Activated T-cell treated with anti-CD3 and anti-CD28 coated beads, Interleukin-2, amount 50 U/mL, for 4 hours (primary cell): ENCODE measurements around the gene SORCS2. TPM values are rescaled to one million over a fixed set of nuclear protein-coding genes. Genes with fewer than 3 reads are reported as not detected.

Experiments
- ATAC-seq, 2 donors: fragments of 200-7000 bp; cut with Tn5 transposase; one replicate each; pipeline ENCODE4 v1.10.0; 2021
- DNase-seq: peaks from one replicate; pipeline ENCODE4 v3.0.0-alpha.2; 2020
- H3K27me3 Mint-ChIP-seq: one replicate; pipeline ENCODE4 v1.8.0; 2021; ENCODE audit warnings: low read depth, mixed read lengths
- H3K36me3 Mint-ChIP-seq: one replicate; pipeline ENCODE4 v1.8.0; 2022; ENCODE audit warnings: mixed read lengths; ENCODE audit not compliant: insufficient read depth
- H3K4me1 Mint-ChIP-seq: one replicate; pipeline ENCODE4 v1.8.0; 2021; ENCODE audit warnings: low read depth, mixed read lengths
- H3K4me3 Mint-ChIP-seq: one replicate; pipeline ENCODE4 v1.8.0; 2021; ENCODE audit warnings: mild to moderate bottlenecking, moderate library complexity, mixed read lengths
- H3K9me3 Mint-ChIP-seq: one replicate; pipeline ENCODE4 v1.8.0; 2021; ENCODE audit warnings: mixed read lengths
- total RNA-seq, 3 donors: library from RNA; stranded (reverse); gene quantifications; one replicate each; pipeline ENCODE4 v1.2.1, GENCODE V29; 2021

The SORCS2 gene
- total RNA-seq, 3 donors from 2014 or later: 0.18 to 0.43 TPM; not detected in 1

- Mint-ChIP-seq H3K36me3 (no peaks in the 10 kb centered on the region), H3K4me1 (no peaks in the 10 kb centered on the region), H3K27me3 (peaks cover 14% of the 10 kb centered on the region), H3K9me3 (no peaks in the 10 kb centered on the region), H3K4me3 (no peak overlapping the region)
- DNase-seq: no peak
- ATAC-seq: no peak
Measured at GRCh38 chr4:7462509-7462971, 270.2 kb downstream of the SORCS2 start.

DNA sequence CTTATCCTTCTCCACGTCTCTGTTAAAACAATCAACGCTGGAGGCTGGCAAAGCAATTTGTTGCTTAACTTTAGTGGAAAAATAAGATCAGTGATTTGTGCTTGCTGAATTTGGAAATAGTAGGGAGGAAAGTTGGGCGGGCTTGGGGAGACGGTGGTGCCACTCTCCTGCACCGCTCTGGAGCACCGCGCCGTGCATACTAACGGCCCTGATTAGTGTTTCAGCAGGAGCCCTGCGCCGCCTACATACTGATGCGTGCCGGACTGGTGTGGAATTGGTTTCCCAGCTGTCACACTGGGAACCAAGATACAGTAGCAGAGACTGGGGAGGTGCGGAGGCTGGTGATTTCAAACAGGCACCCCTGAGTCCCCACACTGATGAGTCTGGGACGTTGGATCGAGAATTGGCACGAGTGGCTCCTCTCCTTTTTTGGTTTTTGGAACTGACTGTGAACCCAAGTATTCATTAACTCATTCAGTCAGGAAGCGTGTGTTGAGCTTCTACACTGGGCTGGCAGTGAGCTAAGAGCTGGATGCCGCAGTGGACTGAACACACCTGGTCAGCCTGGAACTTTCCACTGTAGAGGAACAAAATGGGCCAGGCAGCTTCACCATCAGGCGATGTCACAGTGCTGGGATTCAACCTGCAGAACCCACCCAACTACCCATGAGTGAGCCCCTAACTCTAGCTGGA is 271.4 kb downstream of the SORCS2 start:
- Mint-ChIP-seq H3K36me3 (no peaks in the 10 kb centered on the region), H3K27me3 (peaks cover 9% of the 10 kb centered on the region), H3K4me3 (no peak overlapping the region), H3K4me1 (no peaks in the 10 kb centered on the region), H3K9me3 (no peaks in the 10 kb centered on the region)
- ATAC-seq (no peak), DNase-seq (no peak)

- DNase-seq: no peak
- Mint-ChIP-seq H3K4me1 (no peaks in the 10 kb centered on the region), H3K9me3 (no peaks in the 10 kb centered on the region), H3K4me3 (no peak overlapping the region), H3K27me3 (peaks cover 9% of the 10 kb centered on the region), H3K36me3 (no peaks in the 10 kb centered on the region)
- no peak for ATAC-seq
Measured at GRCh38 chr4:7464259-7464655, 271.9 kb downstream of the SORCS2 start.

DNA sequence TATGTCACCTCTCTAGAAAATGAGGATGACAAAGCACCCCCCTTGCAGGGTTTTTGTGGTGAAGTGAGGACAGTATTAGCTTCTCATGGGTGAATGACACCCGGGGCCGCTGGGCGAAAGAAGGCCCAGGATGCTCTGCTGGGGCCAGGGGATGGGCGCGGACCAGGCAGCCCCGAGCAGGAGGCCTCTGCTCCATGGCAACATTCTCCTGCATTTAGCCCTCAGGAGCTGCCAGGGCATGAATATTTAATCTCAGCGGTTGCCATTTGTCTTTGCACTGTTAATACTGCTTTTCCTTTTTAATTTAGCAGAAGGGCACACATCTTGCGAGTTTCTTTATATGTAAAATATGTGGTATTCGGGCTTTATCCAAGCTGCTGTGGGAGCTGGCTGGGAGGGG is 272.7 kb downstream of the SORCS2 start:
- Mint-ChIP-seq H3K36me3 (no peaks in the 10 kb centered on the region), H3K4me1 (no peaks in the 10 kb centered on the region), H3K4me3 (no peak overlapping the region), H3K9me3 (no peaks in the 10 kb centered on the region), H3K27me3 (peaks cover 9% of the 10 kb centered on the region)
- ATAC-seq (no peak), DNase-seq (no peak)

DNA sequence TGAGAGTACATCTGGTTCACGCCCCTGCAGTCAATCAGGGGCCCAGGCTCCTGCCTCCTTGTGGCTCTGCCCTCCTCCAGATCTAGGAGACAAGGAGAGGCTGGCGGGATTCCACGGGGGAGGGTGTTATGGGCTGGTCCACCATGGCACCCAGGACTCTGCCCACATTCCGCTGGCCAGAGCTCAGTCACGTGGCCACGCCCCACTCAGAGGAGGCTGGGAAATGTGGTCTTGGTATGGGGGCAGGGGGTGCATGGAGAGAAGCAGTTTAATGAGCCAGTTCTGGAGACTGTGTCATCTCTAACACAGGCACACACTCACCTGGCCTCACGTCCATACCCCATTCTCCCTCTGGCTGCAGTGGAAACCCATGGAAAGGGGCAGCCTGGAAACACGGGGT is 273.9 kb downstream of the SORCS2 start:
- Mint-ChIP-seq H3K36me3 (no peaks in the 10 kb centered on the region), H3K4me1 (no peaks in the 10 kb centered on the region), H3K27me3 (peaks cover 6% of the 10 kb centered on the region), H3K9me3 (no peaks in the 10 kb centered on the region), H3K4me3 (no peak overlapping the region)
- ATAC-seq (no peak), DNase-seq (no peak)

GRCh38 chr4:7466904-7467303 is 274.6 kb downstream of the SORCS2 start:
- DNase-seq (no peak), ATAC-seq (no peak)
- H3K9me3 Mint-ChIP-seq: no peaks in the 10 kb centered on the region
- peaks cover 3% of the 10 kb centered on the region for H3K27me3 Mint-ChIP-seq
- no peaks in the 10 kb centered on the region for H3K36me3 Mint-ChIP-seq
- H3K4me1 Mint-ChIP-seq: no peaks in the 10 kb centered on the region
- H3K4me3 Mint-ChIP-seq: no peak overlapping the region

DNA sequence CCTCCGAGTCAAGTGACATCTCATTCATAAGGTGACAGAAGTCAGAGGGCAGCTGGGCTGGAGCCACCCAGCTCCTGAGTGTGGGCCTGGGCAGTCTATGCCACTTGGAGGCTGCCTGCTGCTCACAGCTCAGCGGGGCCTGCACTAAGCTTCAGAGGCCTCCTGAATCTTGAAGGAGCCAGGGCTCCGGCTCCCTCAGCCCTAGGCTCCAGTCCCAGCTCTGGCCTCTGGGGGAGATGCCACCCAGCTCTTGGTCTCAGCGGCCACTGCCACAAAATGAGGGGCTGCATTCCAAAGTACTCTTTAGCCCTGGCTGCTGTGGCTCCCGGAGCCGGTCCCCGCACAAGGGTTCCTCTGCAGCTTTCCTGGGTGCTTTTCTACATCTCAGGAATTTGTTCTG is 275.1 kb downstream of the SORCS2 start:
- no peaks in the 10 kb centered on the region for H3K36me3 Mint-ChIP-seq
- no peak overlapping the region for H3K4me3 Mint-ChIP-seq
- ATAC-seq (no peak), DNase-seq (no peak)
- H3K9me3 Mint-ChIP-seq: no peaks in the 10 kb centered on the region
- no peaks in the 10 kb centered on the region for H3K4me1 Mint-ChIP-seq
- H3K27me3 Mint-ChIP-seq: peaks cover 7% of the 10 kb centered on the region

- H3K27me3 Mint-ChIP-seq: peaks cover 7% of the 10 kb centered on the region
Measured at GRCh38 chr4:7469023-7469422, 276.7 kb downstream of the SORCS2 start.

GRCh38 chr4:7470111-7470510 is 277.8 kb downstream of the SORCS2 start:
- no peak overlapping the region for H3K4me3 Mint-ChIP-seq
- H3K9me3 Mint-ChIP-seq: no peaks in the 10 kb centered on the region
- peaks cover 7% of the 10 kb centered on the region for H3K27me3 Mint-ChIP-seq
- H3K36me3 Mint-ChIP-seq: no peaks in the 10 kb centered on the region
- no peak for ATAC-seq
- H3K4me1 Mint-ChIP-seq: no peaks in the 10 kb centered on the region
- no peak for DNase-seq

More at GRCh38 chr4:7469023-7469422, 276.7 kb downstream of the SORCS2 start:
- Mint-ChIP-seq H3K4me3 (no peak overlapping the region), H3K9me3 (no peaks in the 10 kb centered on the region), H3K4me1 (no peaks in the 10 kb centered on the region), H3K36me3 (no peaks in the 10 kb centered on the region)
- no peak for DNase-seq
- no peak for ATAC-seq

DNA sequence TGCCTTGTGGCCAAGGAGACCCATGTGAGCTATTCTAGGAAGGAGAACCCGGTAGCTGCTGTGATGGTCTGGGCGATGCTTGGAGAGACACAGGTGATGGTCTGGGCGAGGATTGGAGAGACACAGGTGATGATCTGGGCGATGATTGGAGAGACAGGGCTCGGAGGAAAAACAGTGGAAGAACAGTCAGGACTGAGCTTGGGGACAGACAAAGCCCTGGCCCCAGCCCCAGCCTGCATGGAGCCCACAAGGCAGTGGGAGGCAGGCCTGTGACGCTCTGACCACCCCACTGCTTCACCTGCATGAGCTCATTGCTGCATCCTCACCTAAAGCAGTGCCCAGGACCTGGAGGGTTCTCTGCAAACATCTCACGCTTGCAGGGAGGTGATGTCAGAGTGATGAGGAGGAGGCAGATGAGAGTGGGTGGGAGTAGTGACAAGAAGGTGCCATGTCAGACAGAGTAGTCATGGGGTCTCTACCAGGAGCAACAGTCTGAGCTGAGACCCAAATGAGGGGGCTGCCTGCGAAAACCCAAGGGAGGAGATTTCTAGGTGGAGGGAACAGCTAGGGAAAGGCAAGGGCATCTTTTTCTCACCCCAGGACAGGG is 278.3 kb downstream of the SORCS2 start:
- no peak for DNase-seq
- Mint-ChIP-seq H3K36me3 (no peaks in the 10 kb centered on the region), H3K27me3 (peaks cover 7% of the 10 kb centered on the region), H3K4me1 (no peaks in the 10 kb centered on the region), H3K4me3 (no peak overlapping the region), H3K9me3 (no peaks in the 10 kb centered on the region)
- ATAC-seq: no peak

GRCh38 chr4:7472442-7473013 is 280.2 kb downstream of the SORCS2 start:
- ATAC-seq (no peak), DNase-seq (no peak)
- H3K27me3 Mint-ChIP-seq: peaks cover 7% of the 10 kb centered on the region
- H3K9me3 Mint-ChIP-seq: no peaks in the 10 kb centered on the region
- H3K4me1 Mint-ChIP-seq: no peaks in the 10 kb centered on the region
- H3K4me3 Mint-ChIP-seq: no peak overlapping the region
- H3K36me3 Mint-ChIP-seq: no peaks in the 10 kb centered on the region

DNA sequence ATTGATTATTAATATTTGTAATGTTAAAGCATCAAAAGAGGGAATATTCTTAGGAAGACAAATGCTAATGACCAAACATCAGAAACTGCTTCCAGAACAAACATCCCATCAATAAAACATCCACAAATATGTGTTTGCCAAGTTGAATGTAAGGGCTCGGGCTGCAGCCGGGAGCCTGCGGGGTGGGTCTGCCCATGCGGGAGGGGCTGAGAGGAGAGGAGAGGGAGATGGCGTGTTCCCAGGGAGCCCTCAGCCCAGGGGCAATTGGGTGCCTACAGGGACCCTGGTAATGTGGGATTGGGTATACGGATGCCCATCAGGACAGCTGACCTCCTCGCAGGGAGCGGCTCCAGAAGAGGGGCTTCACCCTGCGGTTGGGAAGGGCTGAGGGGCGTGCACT is 280.7 kb downstream of the SORCS2 start:
- peaks cover 7% of the 10 kb centered on the region for H3K27me3 Mint-ChIP-seq
- ATAC-seq: no peak

DNA sequence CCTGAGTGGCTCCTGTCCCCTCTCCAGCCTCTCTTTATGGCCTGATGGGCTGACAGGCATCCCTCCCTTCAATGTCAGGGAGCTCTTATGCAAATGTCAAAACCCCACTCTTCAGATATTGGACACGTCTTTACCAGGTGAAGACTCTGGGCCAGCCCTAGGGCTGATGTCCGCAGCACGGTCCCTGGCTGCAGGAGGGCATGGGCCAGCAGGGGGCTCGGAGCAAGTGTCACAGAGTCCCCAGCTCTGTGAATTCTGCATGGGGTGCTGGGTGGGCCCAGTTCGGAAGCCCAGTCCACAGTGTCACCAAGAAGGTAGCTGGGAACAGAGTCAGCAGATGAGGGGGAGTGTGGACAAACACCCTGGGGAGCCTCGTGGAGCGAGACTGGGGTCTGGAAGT is 282.0 kb downstream of the SORCS2 start:
- Mint-ChIP-seq H3K4me3 (no peak overlapping the region), H3K9me3 (no peaks in the 10 kb centered on the region), H3K36me3 (no peaks in the 10 kb centered on the region), H3K4me1 (no peaks in the 10 kb centered on the region), H3K27me3 (peaks cover 7% of the 10 kb centered on the region)
- ATAC-seq (no peak), DNase-seq (no peak)

More for the DNA sequence above, 280.7 kb downstream of the SORCS2 start:
- Mint-ChIP-seq H3K36me3 (no peaks in the 10 kb centered on the region), H3K4me1 (no peaks in the 10 kb centered on the region), H3K9me3 (no peaks in the 10 kb centered on the region), H3K4me3 (no peak overlapping the region)
- DNase-seq: no peak

DNA sequence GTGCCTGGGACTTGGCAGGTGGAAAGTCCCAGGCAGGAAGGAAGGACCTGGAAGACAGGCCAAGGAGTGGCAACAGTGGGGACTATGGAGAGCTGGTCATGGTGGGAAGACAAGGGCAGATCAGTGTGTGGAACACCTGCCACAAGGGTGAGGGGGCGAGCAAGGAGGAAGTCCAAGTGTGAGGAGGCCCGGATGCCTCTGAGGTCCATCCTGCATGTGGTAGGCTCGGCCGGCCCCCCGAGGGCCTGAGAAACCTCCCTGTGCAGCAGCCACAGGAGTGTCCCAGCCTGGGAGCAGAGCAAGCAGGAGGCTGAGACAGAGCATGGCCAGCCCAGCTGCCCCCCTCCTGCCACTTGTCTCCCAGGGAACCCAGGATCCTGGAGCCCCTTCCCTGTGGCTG is 282.9 kb downstream of the SORCS2 start:
- DNase-seq: no peak
- peaks cover 7% of the 10 kb centered on the region for H3K27me3 Mint-ChIP-seq
- H3K4me1 Mint-ChIP-seq: no peaks in the 10 kb centered on the region
- H3K4me3 Mint-ChIP-seq: no peak overlapping the region
- no peaks in the 10 kb centered on the region for H3K36me3 Mint-ChIP-seq
- no peaks in the 10 kb centered on the region for H3K9me3 Mint-ChIP-seq
- no peak for ATAC-seq

DNA sequence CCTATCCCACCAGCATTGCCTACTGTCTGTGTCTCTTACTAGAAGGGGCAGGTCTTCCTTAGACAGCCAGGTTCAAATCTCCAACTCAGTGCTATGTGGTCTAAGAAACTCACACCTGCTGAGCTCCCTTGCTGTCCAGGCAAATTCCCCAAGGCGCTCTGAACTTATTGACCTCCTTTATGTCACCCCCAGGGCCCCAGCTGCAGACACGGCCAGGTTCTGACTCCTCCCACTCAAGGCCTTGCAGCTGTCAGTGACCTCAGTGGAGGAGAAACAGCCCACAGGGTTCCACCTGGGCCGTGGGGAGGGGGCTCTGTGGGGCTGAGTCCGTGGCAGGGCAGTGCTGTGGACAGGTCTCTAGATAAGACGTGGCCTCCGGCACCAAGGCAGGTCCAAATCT is 284.5 kb downstream of the SORCS2 start:
- Mint-ChIP-seq H3K27me3 (peaks cover 5% of the 10 kb centered on the region), H3K9me3 (no peaks in the 10 kb centered on the region), H3K4me1 (no peaks in the 10 kb centered on the region), H3K36me3 (no peaks in the 10 kb centered on the region), H3K4me3 (no peak overlapping the region)
- DNase-seq: no peak
- no peak for ATAC-seq
